Subcutaneous adipose tissue (tissue), 4 donors: Measurements from ENCODE around the gene PCMT1. TPM values are rescaled to one million over a fixed set of nuclear protein-coding genes. Genes with fewer than 3 reads are reported as not detected.

ENCODE experiments used
- CTCF ChIP-seq: fragments of 450-650 bp; IDR thresholded peaks from one replicate; pipeline ENCODE4 v1.5.1; 2016; ENCODE audit warnings: low read depth, mild to moderate bottlenecking, control low read depth, antibody characterized with exemption, moderate library complexity
- total RNA-seq, 4 donors: library from RNA; depleted of rRNA; stranded (reverse); fragments of >200 nt; gene quantifications; one replicate each; pipeline ENCODE4 v1.1.0, GENCODE V29; 2016

The PCMT1 gene
- total RNA-seq, 4 donors from 2014 or later, result 76.1 to 128 (median 101) TPM

GRCh38 chr6:149831308-149831820 is 81.8 kb downstream of the PCMT1 start:
- no peak for TF ChIP-seq CTCF

- no peak for TF ChIP-seq CTCF
Observed at GRCh38 chr6:149833651-149834050, 84.1 kb downstream of the PCMT1 start.

- TF ChIP-seq CTCF, result no peak
Observed at GRCh38 chr6:149834513-149835481, 85.3 kb downstream of the PCMT1 start.

- no peak for TF ChIP-seq CTCF
Observed at GRCh38 chr6:149840345-149841075, 91.0 kb downstream of the PCMT1 start.

- no peak for TF ChIP-seq CTCF
Observed at GRCh38 chr6:149842331-149842730, 92.8 kb downstream of the PCMT1 start.

- no peak for TF ChIP-seq CTCF
Observed at GRCh38 chr6:149843051-149843633, 93.6 kb downstream of the PCMT1 start.
